ENCODE measurements around the gene KIAA0232.

DNA sequence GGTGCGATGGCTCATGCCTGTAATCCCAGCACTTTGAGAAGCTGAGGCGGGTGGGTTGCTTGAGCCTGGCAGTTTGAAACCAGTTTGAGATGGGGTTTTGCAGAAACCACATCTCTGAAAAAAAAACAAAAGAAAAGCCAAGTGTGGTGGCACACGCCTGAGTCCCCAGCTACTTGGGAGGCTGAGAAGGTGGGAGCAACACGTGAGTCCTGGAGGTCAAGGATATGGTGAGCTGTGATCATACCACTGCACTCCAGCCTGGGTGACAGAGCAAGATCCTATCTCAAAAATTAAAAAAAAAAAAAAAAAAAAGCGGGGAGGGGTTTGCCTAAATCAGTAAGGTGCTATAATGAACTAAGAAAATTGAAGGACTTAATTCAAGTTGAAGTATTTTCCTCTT, 68.9 kb downstream of the KIAA0232 start:
- TF ChIP-seq CTCF (IDR thresholded peaks at IDR 0.05) = no peak
- no peak for TF ChIP-seq POLR2A (IDR thresholded peaks at IDR 0.05)
